ENCODE data around the gene TTC7B.
A peak's percentile ranks its signal among the peaks of the same experiment; 100 is the strongest.

TTC7B gene

DNA sequence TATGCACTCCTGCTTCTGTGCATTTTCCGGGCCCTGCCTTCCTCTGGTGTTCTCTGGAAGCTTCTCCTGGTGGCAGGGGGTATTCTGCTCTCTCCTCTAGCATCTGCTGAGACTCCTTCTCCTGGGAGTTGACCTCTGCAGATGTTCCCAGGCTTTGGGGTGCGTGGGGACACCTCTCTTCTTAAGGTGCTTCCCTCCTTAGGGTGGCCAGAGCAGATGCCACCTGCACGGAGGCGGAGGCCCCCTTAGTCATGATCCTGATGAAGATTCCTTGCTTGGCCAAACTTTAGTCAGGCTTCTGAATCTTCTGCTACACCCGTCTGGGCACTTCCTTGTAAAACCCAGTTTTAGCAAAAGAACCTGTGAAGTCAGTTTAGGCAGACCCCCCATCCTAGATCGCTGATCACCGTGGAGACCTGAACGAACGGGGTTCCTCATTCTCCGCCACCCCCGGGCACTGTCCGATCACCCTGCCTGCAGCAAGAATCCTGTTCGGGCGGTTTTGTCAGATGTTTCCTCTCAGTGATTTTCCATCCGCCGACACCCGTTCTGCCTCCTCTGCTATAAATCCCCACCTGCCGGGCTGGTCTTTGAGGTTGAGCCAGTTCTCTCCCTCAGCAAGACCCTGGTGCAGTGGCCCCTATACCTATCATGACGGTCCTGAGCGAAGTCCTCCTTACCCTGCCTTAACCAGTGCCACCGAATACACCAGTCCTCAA, 307.5 kb downstream of the TTC7B start:
- DNase-seq (ENCODE audit: low read depth): no peak

DNA sequence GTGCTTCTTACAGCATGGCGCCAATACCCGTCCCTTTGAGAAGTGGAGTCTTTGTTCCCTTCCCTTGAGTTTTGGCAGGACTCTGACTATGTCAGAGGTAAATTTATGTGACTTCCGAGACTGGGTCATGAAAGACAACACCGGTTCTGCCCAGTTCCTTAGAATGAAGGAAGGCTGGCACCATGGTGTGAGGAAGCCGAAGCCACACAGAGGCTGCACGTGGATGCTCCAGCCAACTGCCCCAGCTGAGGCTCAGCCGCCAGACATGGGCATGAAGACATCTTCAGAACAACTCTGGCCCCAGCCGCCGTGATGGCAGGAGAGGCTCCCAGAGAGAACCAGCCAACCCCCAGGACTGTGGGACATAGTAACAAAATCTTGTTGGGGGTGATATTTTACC, 308.2 kb downstream of the TTC7B start:
- DNase-seq (ENCODE audit: low read depth): no peak

DNA sequence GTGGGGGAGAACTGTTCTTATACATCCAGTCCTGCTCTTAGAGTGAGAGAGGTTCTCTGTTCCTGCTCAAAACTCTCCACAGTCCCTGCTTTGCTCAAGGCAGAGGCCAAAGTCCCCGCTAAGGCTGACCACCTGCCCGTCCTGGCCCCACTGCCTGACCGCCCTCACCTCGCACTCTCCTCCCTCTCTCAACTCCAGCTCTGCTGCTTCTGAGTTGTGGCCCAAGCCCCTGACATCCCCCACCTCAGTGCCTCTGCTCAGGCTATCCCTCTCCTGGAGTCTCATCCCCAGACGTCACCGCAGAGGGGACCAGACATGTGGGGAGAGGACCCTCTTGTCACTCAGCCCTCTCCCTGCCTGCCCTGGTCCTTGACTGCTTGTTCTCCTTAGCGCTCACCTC, 308.8 kb downstream of the TTC7B start:
- DNase-seq (ENCODE audit: low read depth): no peak

DNA sequence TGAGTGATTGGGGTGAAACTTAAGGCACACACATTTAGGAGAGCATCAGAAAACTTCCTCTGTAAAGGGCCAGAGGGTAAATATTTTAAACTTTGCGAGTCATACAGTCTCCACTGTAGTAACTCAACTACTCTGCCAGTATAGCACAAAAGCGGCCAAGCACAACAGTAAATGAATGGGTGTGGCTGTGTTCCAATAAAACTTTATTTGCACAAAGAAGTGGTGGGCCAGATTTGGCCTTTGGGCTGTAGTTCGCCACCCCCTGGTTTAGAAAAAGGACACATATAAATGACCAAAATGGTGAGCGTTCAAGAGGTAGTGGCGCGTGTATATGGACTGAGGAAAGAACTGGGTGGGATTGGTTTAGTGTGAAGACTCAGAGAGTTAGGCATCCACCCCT, 309.5 kb downstream of the TTC7B start:
- no peak for DNase-seq (ENCODE audit: low read depth)

DNA sequence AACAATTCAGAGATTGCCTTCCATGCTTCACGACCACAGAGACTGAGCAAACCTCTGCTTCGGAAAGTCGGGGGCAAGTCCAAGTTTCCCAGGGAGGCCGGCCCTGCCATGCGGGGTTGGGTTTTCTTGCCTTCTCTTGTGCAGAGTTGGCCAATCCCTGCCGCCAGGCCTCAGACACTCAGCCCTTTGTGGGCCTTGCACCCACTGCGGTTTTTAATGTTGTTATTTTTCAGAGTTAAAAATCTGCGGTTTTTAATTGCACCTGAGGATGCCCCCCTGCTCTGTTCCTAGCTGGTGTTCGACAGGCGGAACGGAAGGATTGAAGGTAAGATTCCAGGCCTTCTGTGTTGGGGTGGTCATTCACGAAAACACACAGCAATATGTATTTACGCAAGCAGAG, 310.7 kb downstream of the TTC7B start:
- no peak for DNase-seq (ENCODE audit: low read depth)

DNA sequence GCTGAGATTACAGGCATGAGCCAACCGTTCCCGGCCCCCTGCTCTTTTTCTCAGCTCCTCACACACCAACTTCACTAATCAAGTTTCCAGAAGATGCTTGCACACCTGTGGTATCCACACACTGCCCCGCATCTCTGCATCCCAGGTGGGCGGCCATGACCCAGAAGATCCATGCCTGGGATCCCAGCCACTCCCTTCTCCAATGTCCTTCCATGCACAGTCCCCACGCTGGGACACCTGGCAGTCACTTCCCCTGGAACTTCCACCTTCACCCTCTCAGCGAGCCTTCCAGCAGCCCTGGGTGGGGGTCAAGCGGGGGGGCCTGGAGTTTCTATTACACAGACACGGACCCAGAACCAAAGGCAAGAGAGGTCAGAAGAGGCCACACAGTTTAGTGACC, 311.6 kb downstream of the TTC7B start:
- DNase-seq (ENCODE audit: low read depth): no peak

DNA sequence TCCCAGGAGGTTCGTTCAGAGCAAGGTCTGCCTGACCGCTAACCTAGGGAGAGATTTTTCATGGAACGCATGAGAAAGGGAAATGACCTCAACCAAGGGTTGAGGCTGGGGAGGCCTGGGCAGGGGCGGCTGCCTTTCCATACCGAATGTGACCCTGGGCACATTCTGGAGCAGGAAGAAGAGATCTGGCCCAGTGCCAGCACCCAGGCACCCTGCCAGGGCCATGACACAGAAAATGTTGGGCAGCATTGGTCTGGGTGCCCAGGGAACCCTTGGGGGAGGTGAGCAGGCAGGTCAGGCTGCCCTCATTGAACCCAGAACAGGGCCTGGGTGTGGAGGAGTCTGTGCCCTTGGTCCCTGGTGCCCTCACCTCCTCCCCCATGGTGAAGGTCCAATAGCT, 312.6 kb downstream of the TTC7B start:
- no peak for DNase-seq (ENCODE audit: low read depth)

DNA sequence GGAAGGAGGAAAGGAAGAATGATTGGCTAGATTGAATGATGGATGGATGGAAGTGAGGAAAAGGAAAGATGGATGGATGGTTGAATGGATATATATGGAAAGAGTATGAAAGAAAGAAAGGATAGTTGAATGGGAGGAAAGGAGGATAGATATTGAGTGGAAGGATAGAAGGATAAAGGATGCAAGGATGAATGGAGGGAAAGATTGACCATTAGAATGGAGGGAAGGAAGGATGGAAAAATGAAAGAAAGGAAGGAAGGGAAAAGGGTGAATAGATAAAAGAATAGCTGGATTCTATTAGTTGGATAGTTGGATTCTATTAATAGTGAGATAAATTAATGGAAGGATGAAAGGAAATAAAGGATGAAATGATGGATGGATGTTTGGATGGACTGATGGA, 313.5 kb downstream of the TTC7B start:
- DNase-seq (ENCODE audit: low read depth): no peak

DNA sequence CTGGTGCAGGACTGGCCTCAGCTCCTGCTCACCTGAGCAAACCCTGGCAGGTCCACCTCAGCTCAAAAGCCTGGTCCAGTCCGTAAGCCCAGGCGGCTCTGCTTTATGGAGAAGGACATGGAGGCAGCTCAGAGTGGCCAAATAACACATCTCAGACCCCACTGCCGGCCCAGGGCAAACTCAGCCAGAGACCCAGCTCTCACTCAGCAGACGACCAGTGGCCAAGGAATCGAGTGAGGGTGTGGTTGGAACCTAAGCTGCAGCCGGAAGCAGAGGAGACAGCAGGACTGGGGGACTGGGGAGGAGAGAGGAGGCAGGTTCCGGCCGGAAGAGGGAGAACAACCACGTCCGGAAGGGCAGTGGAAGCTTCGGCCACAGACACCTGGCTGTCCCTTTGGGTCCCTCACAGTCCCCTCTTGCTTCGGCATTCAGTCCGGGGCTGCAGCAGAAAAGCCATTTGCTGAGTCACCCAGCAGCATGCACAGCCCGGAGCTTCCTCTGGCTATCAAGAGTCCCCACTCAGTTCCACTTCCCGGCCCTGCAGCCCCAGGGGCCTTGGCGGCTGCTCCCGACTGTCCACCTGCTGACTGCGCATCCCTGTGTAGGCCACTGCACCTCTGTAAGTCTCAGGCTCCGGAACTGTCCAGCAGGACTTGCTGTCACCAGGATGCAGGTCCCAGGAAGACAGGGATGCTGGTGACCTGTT, 315.4 kb downstream of the TTC7B start:
- DNase-seq (ENCODE audit: low read depth): no peak

DNA sequence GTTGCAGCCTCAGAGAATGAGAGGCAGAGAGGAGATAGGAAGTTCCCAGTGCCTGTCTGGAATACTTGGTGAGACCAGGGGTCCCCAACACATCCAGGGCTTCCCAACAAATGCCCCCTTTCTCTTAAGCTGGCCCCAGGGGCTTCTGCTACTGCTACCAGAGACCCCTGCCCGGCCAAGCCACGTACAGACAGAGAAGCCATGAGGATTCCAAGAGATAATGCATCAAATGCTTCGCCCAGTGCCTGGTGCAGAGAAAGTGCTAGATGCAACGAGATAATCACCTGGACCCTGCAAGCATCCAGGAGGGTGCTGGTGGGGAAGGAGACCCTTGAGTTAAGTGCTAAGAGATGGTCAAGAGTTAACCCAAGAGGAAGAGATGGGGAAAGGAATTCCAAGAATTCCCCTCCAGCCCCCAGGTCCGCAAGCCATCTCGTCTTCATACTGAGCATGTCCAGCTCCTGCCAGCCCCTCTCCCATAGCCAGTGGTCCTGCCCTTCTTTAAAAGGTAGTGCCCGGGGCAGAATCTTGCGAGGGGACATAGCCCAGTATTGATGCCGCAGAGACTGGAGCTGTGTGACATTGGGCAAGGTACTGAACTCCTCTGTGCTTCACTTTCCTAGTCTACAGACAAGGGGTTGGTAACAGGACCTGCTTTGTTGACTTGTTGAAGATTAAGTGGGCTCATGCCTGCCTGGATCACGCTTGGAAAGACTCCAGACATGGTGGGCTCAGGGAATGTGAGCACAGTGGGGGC, 316.1 kb downstream of the TTC7B start:
- no peak for DNase-seq (ENCODE audit: low read depth)

DNA sequence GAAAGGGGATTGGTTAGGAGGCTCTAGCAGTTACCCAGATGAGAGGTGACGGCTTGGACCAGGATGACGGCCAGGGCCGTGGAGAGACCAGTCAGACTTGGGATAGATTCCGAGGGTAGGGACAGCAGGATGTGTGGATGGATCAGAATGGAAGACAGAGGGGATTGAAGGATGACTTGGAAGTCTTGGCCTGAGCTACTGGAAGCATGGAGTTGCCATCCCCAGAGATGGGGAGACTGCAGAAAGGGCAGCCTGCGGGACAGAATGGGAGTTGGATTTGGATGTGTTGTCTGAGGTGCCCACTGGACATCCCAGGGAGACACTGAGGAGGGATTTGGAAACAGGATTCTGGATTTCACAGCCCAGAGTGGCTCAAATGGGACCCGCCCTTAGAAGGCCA, 317.1 kb downstream of the TTC7B start:
- DNase-seq (ENCODE audit: low read depth): no peak

DNA sequence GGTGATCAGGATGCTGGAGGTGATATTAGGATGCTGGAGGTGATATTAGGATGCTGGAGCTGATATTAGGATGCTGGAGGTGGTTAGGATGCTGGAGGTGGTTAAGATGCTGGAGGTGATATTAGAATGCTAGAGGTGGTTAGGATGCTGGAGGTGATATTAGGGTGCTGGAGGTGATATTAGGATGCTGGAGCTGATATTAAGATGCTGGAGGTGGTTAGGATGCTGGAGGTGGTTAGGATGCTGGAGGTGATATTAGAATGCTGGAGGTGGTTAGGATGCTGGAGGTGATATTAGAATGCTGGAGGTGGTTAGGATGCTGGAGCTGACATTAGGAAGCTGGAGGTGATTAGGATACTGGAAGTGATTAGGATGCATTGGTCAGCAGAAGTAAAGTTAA, 318.0 kb downstream of the TTC7B start:
- DNase-seq (ENCODE audit: low read depth): no peak

DNA sequence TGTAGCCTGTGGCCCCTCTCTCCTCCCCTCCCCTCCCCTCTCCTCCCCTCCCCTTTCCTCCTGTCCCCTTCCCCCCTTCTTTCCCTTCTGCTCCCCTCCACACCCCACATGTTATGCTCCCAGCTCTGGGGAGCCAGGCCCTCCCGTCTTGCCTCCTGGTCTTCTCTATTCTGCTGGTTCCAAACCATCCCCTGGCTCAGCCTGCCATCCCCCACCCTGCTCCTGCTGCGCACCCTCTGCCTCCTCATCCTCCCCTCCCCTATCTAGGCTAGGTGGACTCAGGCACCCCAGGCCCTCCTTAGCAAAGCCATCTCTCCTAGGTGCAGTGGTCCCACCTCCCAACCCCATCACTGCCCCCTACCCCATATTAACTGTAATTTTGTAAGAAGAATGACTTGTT, 319.9 kb downstream of the TTC7B start:
- no peak for DNase-seq (ENCODE audit: low read depth)

DNA sequence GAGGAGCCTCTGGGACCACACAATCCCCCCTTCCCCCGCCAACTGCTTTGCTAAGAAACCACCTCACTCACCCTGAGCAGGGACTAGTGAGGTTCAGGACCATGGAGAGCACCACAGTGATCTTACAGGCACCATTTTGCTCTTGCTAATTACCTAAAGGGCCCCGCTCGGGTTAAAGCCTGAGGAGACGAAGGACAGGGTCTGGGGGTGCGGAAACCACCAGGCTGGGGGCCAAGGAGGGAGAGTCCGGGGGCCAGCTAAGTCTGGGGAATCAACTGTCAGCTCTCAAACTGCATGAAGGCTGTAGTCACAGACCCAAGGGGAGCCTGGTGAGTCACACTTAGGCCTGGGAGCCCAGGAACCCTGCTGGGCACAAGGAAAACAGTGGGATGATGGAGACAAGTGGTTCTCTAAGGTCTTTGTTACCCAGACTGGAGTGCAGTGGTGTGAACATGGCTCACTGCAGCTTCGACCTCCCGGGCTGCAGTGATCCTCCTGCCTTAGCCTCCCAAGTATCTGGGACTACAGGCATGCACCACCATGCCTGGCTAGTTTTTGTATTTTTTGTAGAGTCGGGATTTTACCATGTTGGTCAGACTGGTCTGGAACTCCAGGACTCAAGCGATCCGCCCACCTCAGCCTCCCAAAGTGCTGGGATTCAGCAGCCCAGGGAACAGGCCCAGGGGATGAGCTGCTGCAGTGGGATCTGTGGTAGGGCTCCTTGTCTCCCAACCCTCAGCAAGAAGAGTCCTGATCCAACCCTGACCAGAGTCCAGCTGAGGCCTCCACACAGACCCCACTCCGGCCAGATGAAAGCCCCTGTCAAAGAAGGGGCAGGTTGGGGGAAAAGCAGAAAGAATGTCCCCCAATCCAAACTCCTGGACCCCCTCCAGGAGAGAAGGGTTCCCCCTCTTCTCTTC, 320.6 kb downstream of the TTC7B start:
- DNase-seq (ENCODE audit: low read depth): peak; percentile 5

DNA sequence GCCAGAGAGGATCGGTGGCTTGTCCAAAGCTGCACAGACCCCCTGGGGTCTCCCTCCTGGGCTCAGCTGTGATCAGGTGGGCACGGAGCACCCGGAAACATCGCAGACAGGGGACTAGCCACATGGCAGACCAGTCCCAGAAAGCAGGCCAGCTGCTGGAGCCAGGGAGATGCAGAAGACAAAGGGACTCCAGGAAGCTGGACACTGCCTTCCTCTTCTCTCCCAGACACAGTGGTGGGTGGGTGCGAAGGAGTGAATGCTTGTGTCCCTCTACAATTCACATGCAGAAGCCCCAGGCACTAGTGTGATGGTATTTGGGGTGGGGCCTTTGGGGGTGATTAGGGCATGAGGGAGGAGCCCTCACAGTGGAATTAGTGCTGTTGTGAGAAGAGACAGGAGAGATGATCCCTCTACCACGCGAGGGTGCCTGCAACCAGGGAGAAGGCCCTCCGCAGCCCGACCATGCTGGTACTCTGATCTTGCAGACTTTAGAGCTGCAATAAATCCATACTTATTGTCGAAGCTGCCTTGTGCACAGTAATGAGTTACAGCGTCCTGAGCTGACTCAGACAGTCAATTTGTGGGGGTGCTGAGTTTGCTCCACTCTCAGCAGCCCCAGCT, 324.2 kb downstream of the TTC7B start:
- no peak for DNase-seq (ENCODE audit: low read depth)

DNA sequence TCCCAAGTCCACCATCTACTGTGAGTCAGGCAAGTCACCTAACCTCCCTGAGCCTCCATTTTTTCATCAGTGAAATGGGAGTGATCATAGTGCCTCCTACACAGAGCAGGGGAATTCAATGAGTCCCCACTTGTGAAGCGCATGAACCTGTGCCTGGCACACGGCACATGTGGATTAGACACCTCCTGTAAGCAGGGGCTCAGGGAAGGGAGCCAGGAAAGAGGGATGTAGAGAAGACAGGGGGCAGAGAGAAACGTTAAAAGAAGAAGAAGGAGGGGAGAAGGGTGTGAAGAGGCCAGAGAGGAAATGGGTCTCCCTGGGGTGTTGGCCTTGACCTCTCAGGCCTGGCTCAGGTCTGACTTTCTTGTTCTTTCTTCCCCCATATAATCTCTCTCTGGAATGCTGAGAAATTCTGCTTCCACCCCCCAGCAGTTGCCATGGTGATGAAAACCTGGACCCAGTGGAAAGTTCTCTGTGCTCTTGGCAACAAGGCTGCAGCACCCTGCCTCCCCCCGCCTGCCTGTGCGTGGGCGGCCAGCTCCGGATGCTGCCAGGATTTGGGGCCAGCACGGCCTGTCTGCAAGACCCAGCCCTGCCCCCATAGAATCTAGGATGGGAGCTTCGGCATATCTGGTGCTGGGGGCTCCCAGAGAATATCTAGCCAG, 324.9 kb downstream of the TTC7B start:
- DNase-seq (ENCODE audit: low read depth): no peak

DNA sequence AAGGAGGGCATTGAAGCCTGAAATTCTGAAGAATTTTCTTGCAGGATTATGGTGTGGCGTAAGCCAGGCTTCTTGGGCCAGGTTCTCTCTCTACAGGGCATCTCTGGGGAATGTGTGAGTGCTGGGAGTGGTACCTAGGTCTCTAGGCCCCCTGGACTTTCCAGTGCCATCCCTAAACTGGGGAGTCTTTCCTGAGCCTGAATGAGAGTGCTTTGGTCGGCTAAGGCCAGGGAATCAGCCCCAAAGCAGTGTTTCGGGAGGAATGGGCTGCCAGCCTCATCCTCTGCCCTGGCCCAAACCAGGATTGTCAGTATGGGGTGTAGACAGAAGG, 325.5 kb downstream of the TTC7B start:
- no peak for DNase-seq (ENCODE audit: low read depth)

DNA sequence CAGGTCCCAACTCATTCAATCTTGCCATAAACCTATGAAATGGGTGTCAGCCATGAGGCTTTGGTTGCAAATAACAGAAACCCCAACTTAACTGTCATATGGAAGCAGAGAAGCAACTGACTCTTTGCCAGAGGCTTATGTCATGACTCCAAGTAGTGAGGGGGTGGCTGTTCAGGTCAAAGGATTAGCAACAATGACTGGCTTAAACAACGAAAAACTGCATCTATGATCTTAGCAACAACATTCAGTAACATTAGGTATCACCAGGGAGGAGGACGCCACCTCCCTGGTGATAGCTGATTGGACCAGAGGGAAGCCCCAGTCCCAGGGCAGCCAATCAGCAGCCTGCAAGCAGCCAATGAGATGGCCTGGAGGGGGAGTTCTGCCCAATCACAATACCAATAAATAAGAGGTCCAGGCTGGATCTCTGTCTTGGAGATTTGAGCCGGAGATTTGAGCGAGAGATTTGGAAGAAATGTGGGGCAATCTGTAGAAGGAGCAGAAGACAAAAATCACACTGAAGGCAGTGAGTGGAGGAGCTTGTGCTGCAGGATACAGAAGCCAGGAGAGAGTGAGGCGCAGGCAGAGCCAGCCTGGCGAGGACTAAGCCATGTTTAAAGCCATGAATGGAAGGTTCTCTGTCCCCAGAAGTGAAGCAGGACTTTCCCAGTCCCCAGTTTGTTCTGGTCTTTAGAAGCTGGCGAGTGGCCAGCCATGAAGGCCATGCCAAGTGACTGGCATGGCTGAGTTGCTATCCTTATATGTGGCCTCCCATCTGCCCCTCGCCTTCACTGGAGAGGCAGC, 326.1 kb downstream of the TTC7B start:
- DNase-seq (ENCODE audit: low read depth): no peak

DNA sequence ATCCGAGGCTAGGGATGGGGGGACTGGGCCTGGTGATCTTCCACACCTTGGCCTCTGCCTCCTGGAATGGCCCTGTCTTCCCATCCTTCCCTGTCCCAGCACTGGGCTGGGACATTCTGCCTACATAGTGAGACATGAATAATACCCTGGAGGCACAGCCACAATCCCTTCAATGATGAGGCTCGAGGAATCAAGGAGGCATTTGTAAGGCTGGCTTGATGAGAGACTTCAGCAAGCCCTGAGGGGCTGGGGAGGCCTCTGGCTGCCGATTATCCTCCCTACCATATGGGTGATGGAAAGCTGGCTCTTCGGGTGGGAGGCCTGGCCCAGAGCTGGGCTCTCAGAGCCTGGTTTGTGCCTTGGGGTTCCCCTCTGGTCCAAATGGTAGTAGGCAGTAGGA, 326.9 kb downstream of the TTC7B start:
- DNase-seq (ENCODE audit: low read depth): no peak

DNA sequence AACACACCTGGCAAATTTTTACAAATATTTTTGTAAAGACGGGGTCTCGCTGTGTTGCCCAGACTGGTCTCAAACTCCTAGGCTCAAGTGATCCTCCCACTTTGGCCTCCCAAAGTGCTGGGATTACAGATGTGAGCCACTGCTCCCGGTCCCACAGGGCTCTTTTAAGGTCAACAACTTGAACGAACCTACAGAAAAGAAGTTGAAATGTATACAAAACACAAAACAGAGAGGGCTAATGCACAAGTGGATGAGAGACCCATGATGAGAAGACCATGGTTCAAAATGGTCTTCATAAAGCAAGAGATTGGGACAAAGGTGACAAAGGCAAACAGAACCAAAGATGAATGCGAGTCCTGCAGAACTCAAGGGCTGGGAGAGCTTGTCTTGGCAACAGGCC, 328.0 kb downstream of the TTC7B start:
- DNase-seq (ENCODE audit: low read depth): no peak
